Ectodermal cell (in vitro differentiated cells): ENCODE measurements around the gene STH. TPM values are rescaled to one million over a fixed set of nuclear protein-coding genes. Genes with fewer than 3 reads are reported as not detected.

Source experiments
- H3K27ac ChIP-seq: 2 replicates; pipeline ENCODE4 v1.7.0; 2013; ENCODE audit warnings: mild to moderate bottlenecking, low read depth, low read length; ENCODE audit not compliant: insufficient read depth, poor library complexity, severe bottlenecking
- H3K27me3 ChIP-seq: 2 replicates; pipeline ENCODE4 v1.7.0; 2013; ENCODE audit warnings: mild to moderate bottlenecking, low read length; ENCODE audit not compliant: insufficient read depth, control insufficient read depth, poor library complexity, severe bottlenecking
- H3K36me3 ChIP-seq: one replicate; pipeline ENCODE4 v1.7.0; 2013; ENCODE audit warnings: low read length; ENCODE audit not compliant: control insufficient read depth, insufficient read depth
- H3K4me1 ChIP-seq: one replicate; pipeline ENCODE4 v1.7.0; 2013; ENCODE audit warnings: low read length; ENCODE audit not compliant: control insufficient read depth, insufficient read depth
- H3K4me3 ChIP-seq: 2 replicates; pipeline ENCODE4 v1.7.0; 2013; ENCODE audit warnings: low read depth, low read length, control low read depth; ENCODE audit not compliant: insufficient read depth
- H3K9me3 ChIP-seq: 2 replicates; pipeline ENCODE4 v1.7.0; 2013; ENCODE audit warnings: mild to moderate bottlenecking, low read length, moderate library complexity; ENCODE audit not compliant: control insufficient read depth
- WGBS, 2 experiments: methylation state at CpG; one replicate each; pipeline ENCODE4 v1.1.7; 2013; ENCODE audit warnings: missing lambda C conversion rate in 2 of 2; 5-methylcytosine and 5-hydroxymethylcytosine counted together
- polyA plus RNA-seq, 4 experiments: library from polyadenylated mRNA; stranded (reverse); fragments of 50-300 nt; gene quantifications; one replicate each; pipeline ENCODE4 v1.2.3, GENCODE V29; 2013

The STH gene, protein sequence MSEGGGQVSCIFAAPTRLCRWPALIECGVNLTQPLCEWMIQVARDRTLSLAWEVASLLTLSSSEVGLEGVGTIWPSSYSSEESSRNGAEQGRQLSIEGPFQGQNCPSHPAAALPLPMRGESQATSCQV
- not detected for polyA plus RNA-seq (2013, experiment 1 of 4)
- polyA plus RNA-seq (2013, experiment 2 of 4) = not detected
- polyA plus RNA-seq (2013, experiment 3 of 4) = not detected
- not detected for polyA plus RNA-seq (2013, experiment 4 of 4)

DNA sequence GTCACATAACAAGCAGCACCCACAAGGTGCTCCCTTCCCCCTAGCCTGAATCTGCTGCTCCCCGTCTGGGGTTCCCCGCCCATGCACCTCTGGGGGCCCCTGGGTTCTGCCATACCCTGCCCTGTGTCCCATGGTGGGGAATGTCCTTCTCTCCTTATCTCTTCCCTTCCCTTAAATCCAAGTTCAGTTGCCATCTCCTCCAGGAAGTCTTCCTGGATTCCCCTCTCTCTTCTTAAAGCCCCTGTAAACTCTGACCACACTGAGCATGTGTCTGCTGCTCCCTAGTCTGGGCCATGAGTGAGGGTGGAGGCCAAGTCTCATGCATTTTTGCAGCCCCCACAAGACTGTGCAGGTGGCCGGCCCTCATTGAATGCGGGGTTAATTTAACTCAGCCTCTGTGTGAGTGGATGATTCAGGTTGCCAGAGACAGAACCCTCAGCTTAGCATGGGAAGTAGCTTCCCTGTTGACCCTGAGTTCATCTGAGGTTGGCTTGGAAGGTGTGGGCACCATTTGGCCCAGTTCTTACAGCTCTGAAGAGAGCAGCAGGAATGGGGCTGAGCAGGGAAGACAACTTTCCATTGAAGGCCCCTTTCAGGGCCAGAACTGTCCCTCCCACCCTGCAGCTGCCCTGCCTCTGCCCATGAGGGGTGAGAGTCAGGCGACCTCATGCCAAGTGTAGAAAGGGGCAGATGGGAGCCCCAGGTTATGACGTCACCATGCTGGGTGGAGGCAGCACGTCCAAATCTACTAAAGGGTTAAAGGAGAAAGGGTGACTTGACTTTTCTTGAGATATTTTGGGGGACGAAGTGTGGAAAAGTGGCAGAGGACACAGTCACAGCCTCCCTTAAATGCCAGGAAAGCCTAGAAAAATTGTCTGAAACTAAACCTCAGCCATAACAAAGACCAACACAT, at the start of gene STH:
Gene STH, plus strand, starts transcription at position 264 of the 913 bp plus-strand sequence. Its CDS starts 30 bp downstream, at position 294.
- no peaks in the 10 kb centered on the region for H3K9me3 ChIP-seq
- no peak within 1 kb of the TSS for H3K27ac ChIP-seq
- no peaks in the 10 kb centered on the region for H3K36me3 ChIP-seq
- no peaks in the 10 kb centered on the region for H3K4me1 ChIP-seq
- H3K27me3 ChIP-seq = no peaks in the 10 kb centered on the region
- no peak within 1 kb of the TSS for H3K4me3 ChIP-seq
- WGBS, 2 experiments = 90 to 93% methylated on average over 8 of the region's 8 CpGs

DNA sequence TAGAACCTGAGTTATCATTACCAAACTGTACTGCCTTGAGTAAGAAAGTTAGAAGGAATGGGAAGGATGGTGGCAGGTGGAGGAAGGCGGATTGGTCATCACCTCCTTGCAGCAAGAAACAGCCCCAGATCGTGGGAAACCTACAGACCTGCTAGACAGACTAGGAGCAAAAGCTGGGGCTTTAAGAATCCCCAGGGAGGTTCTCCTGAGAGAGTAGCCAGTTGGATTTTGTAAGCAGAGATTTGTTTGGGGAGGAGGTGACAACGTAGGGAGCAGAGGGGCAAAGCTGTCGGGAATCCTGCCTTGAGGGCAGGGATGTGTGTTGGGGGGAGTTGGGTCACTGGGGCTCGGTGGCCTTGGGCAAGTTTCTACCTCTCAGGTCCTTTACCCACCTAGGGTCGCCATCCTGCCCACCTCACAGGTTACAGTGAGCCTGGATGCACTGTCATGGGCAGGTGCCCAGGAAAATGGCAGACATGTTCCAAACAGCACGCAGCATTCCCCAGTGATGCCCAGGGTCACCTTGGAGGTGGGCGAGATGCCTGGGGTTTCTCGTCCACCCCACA, 49.2 kb upstream of the STH start:
- no peaks in the 10 kb centered on the region for H3K36me3 ChIP-seq
- no peaks in the 10 kb centered on the region for H3K9me3 ChIP-seq
- H3K4me1 ChIP-seq = peaks cover 4% of the 10 kb centered on the region
- no peak overlapping the region for H3K27ac ChIP-seq
- WGBS, 2 experiments = 89 to 90% methylated on average over 9 of the region's 9 CpGs
- no peak overlapping the region for H3K4me3 ChIP-seq
- peaks cover 20% of the 10 kb centered on the region for H3K27me3 ChIP-seq

- Histone ChIP-seq H3K4me1 (peaks cover 4% of the 10 kb centered on the region), H3K36me3 (no peaks in the 10 kb centered on the region), H3K27ac (no peak overlapping the region), H3K9me3 (no peaks in the 10 kb centered on the region), H3K27me3 (peaks cover 20% of the 10 kb centered on the region), H3K4me3 (no peak overlapping the region)
- WGBS, 2 experiments = 93 to 94% methylated on average over 8 of the region's 8 CpGs
Measured at GRCh38 chr17:45950888-45951287, 48.2 kb upstream of the STH start.

GRCh38 chr17:45951403-45951802, 47.6 kb upstream of the STH start:
- H3K27me3 ChIP-seq = peaks cover 20% of the 10 kb centered on the region
- H3K9me3 ChIP-seq = no peaks in the 10 kb centered on the region
- 59 to 63% methylated on average over 10 of the region's 10 CpGs for WGBS, 2 experiments
- no peak overlapping the region for H3K27ac ChIP-seq
- no peak overlapping the region for H3K4me3 ChIP-seq
- H3K36me3 ChIP-seq = no peaks in the 10 kb centered on the region
- peaks cover 4% of the 10 kb centered on the region for H3K4me1 ChIP-seq

- H3K36me3 ChIP-seq = no peaks in the 10 kb centered on the region
- H3K27me3 ChIP-seq = peaks cover 20% of the 10 kb centered on the region
- H3K9me3 ChIP-seq = no peaks in the 10 kb centered on the region
- no peak overlapping the region for H3K4me3 ChIP-seq
- WGBS, 2 experiments = 93 to 94% methylated on average over 6 of the region's 6 CpGs
- H3K4me1 ChIP-seq = peaks cover 4% of the 10 kb centered on the region
- H3K27ac ChIP-seq = no peak overlapping the region
Measured at GRCh38 chr17:45951941-45952340, 47.1 kb upstream of the STH start.

- Histone ChIP-seq H3K9me3 (no peaks in the 10 kb centered on the region), H3K27me3 (peaks cover 20% of the 10 kb centered on the region), H3K36me3 (no peaks in the 10 kb centered on the region), H3K27ac (no peak overlapping the region), H3K4me1 (peaks cover 4% of the 10 kb centered on the region), H3K4me3 (no peak overlapping the region)
- 93 to 96% methylated on average over 6 of the region's 6 CpGs for WGBS, 2 experiments
Measured at GRCh38 chr17:45952814-45953320, 46.2 kb upstream of the STH start.

DNA sequence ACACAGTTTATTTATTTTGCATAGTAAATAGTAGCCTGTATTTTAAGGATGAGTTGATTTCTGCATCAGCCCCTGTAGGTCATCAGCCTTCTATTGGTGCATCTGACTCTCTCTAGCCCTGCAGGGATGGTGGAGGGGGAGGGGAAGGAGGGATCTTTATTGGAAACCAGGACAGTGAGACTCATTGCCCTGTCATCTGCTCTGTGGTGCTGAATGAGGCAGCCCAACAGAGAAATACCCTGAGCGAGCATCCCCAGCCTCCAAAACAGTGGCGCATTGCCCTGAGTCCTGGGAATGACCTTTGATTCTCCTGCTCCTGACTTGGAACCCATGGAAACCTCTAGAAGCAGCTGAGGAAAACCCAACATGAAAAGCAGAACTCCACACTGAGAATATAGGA, 45.5 kb upstream of the STH start:
- Histone ChIP-seq H3K4me3 (no peak overlapping the region), H3K4me1 (peaks cover 4% of the 10 kb centered on the region), H3K27ac (no peak overlapping the region), H3K9me3 (no peaks in the 10 kb centered on the region), H3K36me3 (no peaks in the 10 kb centered on the region), H3K27me3 (peaks cover 18% of the 10 kb centered on the region)
- WGBS, 2 experiments = 80 to 86% methylated on average over 2 of the region's 2 CpGs

DNA sequence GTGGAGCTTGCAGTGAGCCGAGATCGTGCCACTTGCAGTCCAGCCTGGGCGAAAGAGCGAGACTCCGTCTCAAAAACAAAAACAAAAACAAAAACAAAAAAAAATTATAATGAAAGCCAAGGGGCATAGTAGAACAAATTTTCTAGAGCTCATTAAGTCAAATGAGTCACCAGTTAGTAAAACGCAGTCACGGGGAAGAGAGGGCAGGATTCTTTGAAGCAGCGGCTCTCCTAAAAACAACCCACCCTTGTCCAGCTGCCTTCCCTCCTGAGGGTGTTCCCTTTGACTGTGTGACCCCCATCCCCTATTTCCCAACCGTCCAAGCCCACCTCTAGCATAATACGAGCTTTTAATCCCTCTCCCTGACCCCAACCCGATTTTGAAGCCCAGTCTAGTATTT, 44.1 kb upstream of the STH start:
- H3K4me3 ChIP-seq = no peak overlapping the region
- WGBS, 2 experiments = 84 to 92% methylated on average over 11 of the region's 11 CpGs
- no peak overlapping the region for H3K27ac ChIP-seq
- peaks cover 4% of the 10 kb centered on the region for H3K4me1 ChIP-seq
- no peaks in the 10 kb centered on the region for H3K36me3 ChIP-seq
- peaks cover 5% of the 10 kb centered on the region for H3K27me3 ChIP-seq
- H3K9me3 ChIP-seq = no peaks in the 10 kb centered on the region

GRCh38 chr17:45955326-45955725, 43.7 kb upstream of the STH start:
- H3K27ac ChIP-seq = no peak overlapping the region
- peaks cover 4% of the 10 kb centered on the region for H3K4me1 ChIP-seq
- H3K4me3 ChIP-seq = no peak overlapping the region
- no peaks in the 10 kb centered on the region for H3K36me3 ChIP-seq
- WGBS, 2 experiments = 89 to 92% methylated on average over 10 of the region's 10 CpGs
- peaks cover under 1% of the 10 kb centered on the region for H3K27me3 ChIP-seq
- no peaks in the 10 kb centered on the region for H3K9me3 ChIP-seq

DNA sequence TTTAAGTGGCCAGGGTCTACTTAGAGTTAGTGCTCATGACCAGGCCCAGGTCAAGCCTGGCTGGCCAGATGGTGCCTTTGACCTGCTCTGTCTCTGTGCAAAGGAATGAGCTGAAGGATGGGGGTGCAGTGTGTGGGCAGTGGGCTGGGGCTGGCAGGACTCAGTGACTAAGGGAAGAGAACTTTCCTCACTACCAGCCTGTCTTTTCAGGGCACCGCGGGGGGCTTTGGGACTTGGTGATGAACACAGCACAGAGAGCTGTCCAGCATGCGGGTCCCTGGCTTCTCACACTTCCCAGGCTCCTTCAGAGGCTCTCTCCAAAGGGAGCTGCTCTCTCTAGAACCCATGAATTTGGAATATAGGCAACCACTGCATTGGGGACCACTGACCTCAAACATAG, 43.0 kb upstream of the STH start:
- no peak overlapping the region for H3K27ac ChIP-seq
- H3K4me1 ChIP-seq = peaks cover 4% of the 10 kb centered on the region
- no peak overlapping the region for H3K4me3 ChIP-seq
- no peaks in the 10 kb centered on the region for H3K27me3 ChIP-seq
- H3K9me3 ChIP-seq = no peaks in the 10 kb centered on the region
- H3K36me3 ChIP-seq = no peaks in the 10 kb centered on the region
- WGBS, 2 experiments = 83 to 88% methylated on average over 3 of the region's 3 CpGs
